Smooth muscle cell (in vitro differentiated cells): ENCODE data around the gene GRAMD4. TPM values are rescaled to one million over a fixed set of nuclear protein-coding genes. Genes with fewer than 3 reads are reported as not detected.

Experiments
- DNase-seq: peaks from one replicate; lab custom pipeline; 2025; ENCODE audit not compliant: unreplicated experiment; lab: John Stamatoyannopoulos, UW
- H2AFZ ChIP-seq: fragments of 200-600 bp; sonication (generic); 2 replicates; pipeline ENCODE4 v1.6.0; 2016; ENCODE audit warnings: antibody characterized with exemption, low read depth, mild to moderate bottlenecking
- H3F3A ChIP-seq: fragments of 200-600 bp; sonication (generic); 2 replicates; pipeline ENCODE4 v1.6.0; 2017; ENCODE audit warnings: antibody characterized with exemption, low read depth
- H3K27ac ChIP-seq: fragments of 200-600 bp; sonication (generic); 2 replicates; pipeline ENCODE4 v1.5.1; 2016; ENCODE audit warnings: low read depth, mild to moderate bottlenecking
- H3K27me3 ChIP-seq: fragments of 200-600 bp; sonication (generic); 2 replicates; pipeline ENCODE4 v1.6.1; 2016; ENCODE audit warnings: low read depth, mild to moderate bottlenecking
- H3K36me3 ChIP-seq: fragments of 200-600 bp; sonication (generic); 2 replicates; pipeline ENCODE4 v1.5.1; 2016; ENCODE audit warnings: low read depth
- H3K4me1 ChIP-seq: fragments of 200-600 bp; sonication (generic); 2 replicates; pipeline ENCODE4 v1.5.1; 2016; ENCODE audit warnings: low read depth
- H3K4me2 ChIP-seq: fragments of 200-600 bp; sonication (generic); 2 replicates; pipeline ENCODE4 v1.6.0; 2016; ENCODE audit warnings: mild to moderate bottlenecking
- H3K4me3 ChIP-seq: fragments of 200-600 bp; sonication (generic); 2 replicates; pipeline ENCODE4 v1.5.1; 2016; ENCODE audit warnings: mild to moderate bottlenecking
- H3K79me2 ChIP-seq: fragments of 200-600 bp; sonication (generic); 2 replicates; pipeline ENCODE4 v1.6.0; 2016; ENCODE audit warnings: low read depth, mild to moderate bottlenecking
- H3K9ac ChIP-seq: fragments of 200-600 bp; sonication (generic); 2 replicates; pipeline ENCODE4 v1.6.0; 2016; ENCODE audit warnings: low read depth
- H3K9me3 ChIP-seq: fragments of 200-600 bp; sonication (generic); replicated peaks from 2 replicates; pipeline ENCODE4 v1.5.1; 2016; ENCODE audit warnings: low read depth
- H4K20me1 ChIP-seq: fragments of 200-600 bp; sonication (generic); 2 replicates; pipeline ENCODE4 v1.6.0; 2016; ENCODE audit warnings: low read depth
- WGBS: methylation state at CpG from one replicate; pipeline ENCODE4 v1.1.7; 2016; ENCODE audit warnings: low lambda C conversion rate; 5-methylcytosine and 5-hydroxymethylcytosine counted together
- polyA plus RNA-seq: library from polyadenylated mRNA; unstranded; fragments of >200 nt; fragmentation: Nextera tagmentation; extraction: Ambion mirVana; gene quantifications from 2 replicates; pipeline ENCODE4 v1.2.1, GENCODE V29; 2016
- total RNA-seq: library from RNA; depleted of rRNA; stranded (reverse); fragments of >200 nt; gene quantifications from 2 replicates; pipeline ENCODE4 v1.2.3, GENCODE V29; 2014
- TF ChIP-seq, protein P1 (sequence below): fragments of 200-600 bp; sonication (generic); IDR thresholded peaks from 2 replicates; pipeline ENCODE4 v1.5.1; 2017; ENCODE audit warnings: borderline replicate concordance, mild to moderate bottlenecking, antibody characterized with exemption; ENCODE audit not compliant: insufficient read depth, poor library complexity, severe bottlenecking

The GRAMD4 gene
- total and polyA plus RNA-seq, 2 experiments from 2014 or later, result 14.5 to 16.6 TPM

DNA sequence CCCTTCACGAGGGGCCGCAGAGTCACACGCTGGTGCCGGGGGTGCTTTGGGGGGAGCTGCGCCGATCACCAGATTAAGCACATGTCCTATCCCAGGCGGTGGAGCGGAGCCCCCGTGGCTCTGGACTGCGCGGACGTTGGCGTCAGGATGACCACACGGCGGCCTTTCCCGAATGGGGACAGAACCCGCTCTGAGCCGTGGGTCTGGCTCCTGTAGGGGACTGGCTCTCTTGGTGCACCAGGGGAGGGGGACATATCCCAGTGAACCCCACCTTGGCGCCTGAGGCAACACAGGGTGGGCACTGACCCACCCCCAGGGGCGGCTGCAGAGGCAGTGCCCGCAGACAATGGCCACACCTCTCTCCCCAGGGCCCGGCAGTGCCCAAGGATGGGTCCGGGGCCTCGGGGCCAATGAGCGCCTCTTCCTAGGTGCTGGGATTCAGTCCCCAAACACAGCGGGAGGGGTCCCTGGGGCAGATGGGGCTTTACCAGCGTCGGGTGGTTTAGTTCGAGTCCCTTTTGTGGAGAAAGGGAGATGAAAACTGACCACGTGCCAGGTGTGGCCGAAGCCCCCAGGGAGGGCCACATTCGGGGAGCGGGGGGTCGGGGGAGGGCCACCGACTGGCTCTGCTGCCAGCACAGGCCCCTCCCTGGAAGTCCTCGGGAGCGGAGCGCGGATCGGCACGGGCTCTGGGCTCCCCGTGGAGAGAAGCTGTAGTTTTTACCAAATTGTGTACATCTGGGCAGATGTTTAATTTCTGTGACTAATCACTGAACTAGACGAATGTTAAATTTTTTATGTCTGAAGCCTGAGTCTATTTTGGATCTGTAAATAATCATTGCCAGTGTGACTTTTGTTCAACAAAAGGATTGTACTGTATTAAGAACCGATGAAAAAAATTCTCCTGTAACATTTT lies 58.9 kb downstream of the GRAMD4 start:
- DNase-seq, result no peak
- Histone ChIP-seq H3K79me2 (no peaks in the 10 kb centered on the region), H3K36me3 (no peaks in the 10 kb centered on the region), H3K4me1 (no peaks in the 10 kb centered on the region), H3K4me2 (no peak overlapping the region), H3K27me3 (no peaks in the 10 kb centered on the region), H2AFZ (no peak overlapping the region), H3K9ac (no peak overlapping the region), H3F3A (no peaks in the 10 kb centered on the region), H3K27ac (no peak overlapping the region), H4K20me1 (no peaks in the 10 kb centered on the region), H3K9me3 (no peaks in the 10 kb centered on the region), H3K4me3 (no peak overlapping the region)
- TF ChIP-seq, protein P1, sequence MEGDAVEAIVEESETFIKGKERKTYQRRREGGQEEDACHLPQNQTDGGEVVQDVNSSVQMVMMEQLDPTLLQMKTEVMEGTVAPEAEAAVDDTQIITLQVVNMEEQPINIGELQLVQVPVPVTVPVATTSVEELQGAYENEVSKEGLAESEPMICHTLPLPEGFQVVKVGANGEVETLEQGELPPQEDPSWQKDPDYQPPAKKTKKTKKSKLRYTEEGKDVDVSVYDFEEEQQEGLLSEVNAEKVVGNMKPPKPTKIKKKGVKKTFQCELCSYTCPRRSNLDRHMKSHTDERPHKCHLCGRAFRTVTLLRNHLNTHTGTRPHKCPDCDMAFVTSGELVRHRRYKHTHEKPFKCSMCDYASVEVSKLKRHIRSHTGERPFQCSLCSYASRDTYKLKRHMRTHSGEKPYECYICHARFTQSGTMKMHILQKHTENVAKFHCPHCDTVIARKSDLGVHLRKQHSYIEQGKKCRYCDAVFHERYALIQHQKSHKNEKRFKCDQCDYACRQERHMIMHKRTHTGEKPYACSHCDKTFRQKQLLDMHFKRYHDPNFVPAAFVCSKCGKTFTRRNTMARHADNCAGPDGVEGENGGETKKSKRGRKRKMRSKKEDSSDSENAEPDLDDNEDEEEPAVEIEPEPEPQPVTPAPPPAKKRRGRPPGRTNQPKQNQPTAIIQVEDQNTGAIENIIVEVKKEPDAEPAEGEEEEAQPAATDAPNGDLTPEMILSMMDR, result no peak
- WGBS, result 96% methylated on average over 44 of the region's 44 CpGs

DNA sequence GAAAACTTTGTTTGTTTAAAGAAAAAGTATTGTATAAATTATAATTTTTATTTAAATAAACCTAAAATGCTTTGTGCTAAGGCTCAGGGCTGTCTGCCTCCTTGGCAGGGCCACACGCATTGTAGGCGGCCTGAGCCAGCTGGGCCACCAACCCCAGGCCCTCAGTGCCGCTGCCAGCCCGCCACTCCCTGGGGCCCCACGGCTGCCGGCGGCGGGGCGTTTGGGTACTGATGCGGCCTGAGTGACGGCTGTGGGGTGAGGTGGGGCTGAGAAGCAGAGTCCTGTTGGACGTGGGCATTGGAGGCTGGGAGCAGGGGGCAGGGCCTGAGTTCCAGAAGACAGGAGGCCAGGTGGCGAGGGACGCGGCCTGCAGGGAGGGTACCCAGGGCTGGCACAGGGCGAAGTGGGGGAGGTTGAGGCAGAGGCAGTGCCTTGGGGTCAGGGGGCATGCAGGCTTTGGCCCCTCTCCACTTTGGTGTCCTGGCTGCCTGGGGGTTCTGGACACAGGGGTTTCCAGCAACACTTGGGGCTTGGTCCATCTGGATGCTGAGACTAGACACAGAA lies 59.6 kb downstream of the GRAMD4 start:
- Histone ChIP-seq H3K36me3 (no peaks in the 10 kb centered on the region), H4K20me1 (no peaks in the 10 kb centered on the region), H3F3A (no peaks in the 10 kb centered on the region), H3K79me2 (no peaks in the 10 kb centered on the region), H3K4me3 (no peak overlapping the region), H2AFZ (no peak overlapping the region), H3K4me2 (no peak overlapping the region), H3K9me3 (no peaks in the 10 kb centered on the region), H3K9ac (no peak overlapping the region), H3K27me3 (no peaks in the 10 kb centered on the region), H3K4me1 (no peaks in the 10 kb centered on the region), H3K27ac (no peak overlapping the region)
- TF ChIP-seq, protein P1, result no peak
- WGBS, result 96% methylated on average over 16 of the region's 16 CpGs
- DNase-seq, result no peak

DNA sequence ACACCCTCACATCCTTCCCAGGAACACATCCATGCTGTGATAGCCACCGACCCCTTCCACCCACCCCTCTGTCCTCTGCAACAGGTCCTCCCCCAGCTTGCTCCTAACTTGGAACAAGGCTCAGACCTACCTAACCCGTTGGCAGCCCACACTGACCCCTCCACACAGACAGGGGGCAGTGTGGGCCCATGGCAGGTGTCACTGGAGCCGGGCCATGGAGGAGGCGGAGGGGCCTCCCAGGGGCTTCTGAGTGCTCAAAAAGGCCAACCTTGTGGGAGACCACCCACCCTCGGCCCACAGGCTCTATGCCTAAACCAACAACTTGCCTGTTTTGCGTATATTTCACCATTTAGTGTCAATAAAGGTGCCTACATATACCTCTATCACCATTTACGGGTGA lies 60.8 kb downstream of the GRAMD4 start:
- H4K20me1 ChIP-seq, result no peaks in the 10 kb centered on the region
- no peaks in the 10 kb centered on the region for H3F3A ChIP-seq
- no peak overlapping the region for H3K4me2 ChIP-seq
- no peaks in the 10 kb centered on the region for H3K4me1 ChIP-seq
- no peaks in the 10 kb centered on the region for H3K79me2 ChIP-seq
- H3K27me3 ChIP-seq, result no peaks in the 10 kb centered on the region
- DNase-seq, result no peak
- H3K9ac ChIP-seq, result no peak overlapping the region
- 98% methylated on average over 7 of the region's 7 CpGs for WGBS
- H3K4me3 ChIP-seq, result no peak overlapping the region
- TF ChIP-seq, protein P1, result no peak
- H3K36me3 ChIP-seq, result no peaks in the 10 kb centered on the region
- no peaks in the 10 kb centered on the region for H3K9me3 ChIP-seq
- no peak overlapping the region for H3K27ac ChIP-seq
- H2AFZ ChIP-seq, result no peak overlapping the region
